ENCODE measurements around the gene LTBP1. TPM values are rescaled to one million over a fixed set of nuclear protein-coding genes. Genes with fewer than 3 reads are reported as not detected.
A peak's percentile ranks its signal among the peaks of the same experiment; 100 is the strongest.

Gene LTBP1
- total RNA-seq, 1 donor from 2014 or later, result 29.7 TPM

- Histone ChIP-seq H3K27me3 (ENCODE audit: insufficient read depth, low read length) (no peaks in the 10 kb centered on the region), H3K79me2 (ENCODE audit: insufficient read depth, low read length) (no peaks in the 10 kb centered on the region), H3K9ac (ENCODE audit: low read length) (no peak overlapping the region), H3K36me3 (ENCODE audit: insufficient read depth, low read length) (peaks cover 1% of the 10 kb centered on the region), H3K27ac (ENCODE audit: low read depth, low read length) (no peak overlapping the region), H3K4me2 (ENCODE audit: low read length) (no peak overlapping the region), H2AFZ (ENCODE audit: low read depth, low read length) (no peak overlapping the region), H3K9me3 (ENCODE audit: insufficient read depth, low read depth, low read length) (no peaks in the 10 kb centered on the region), H3K4me1 (ENCODE audit: insufficient read depth, low read length) (no peaks in the 10 kb centered on the region), H3K4me3 (ENCODE audit: insufficient read depth, low read depth, low read length) (no peak overlapping the region), H4K20me1 (ENCODE audit: insufficient read depth, low read length) (no peaks in the 10 kb centered on the region)
- Mint-ChIP-seq H3K9me3 (ENCODE audit: unreplicated experiment) (peaks cover 3% of the 10 kb centered on the region), H3K27ac (ENCODE audit: unreplicated experiment) (no peak overlapping the region), H3K36me3 (ENCODE audit: low read depth, unreplicated experiment) (peaks cover 1% of the 10 kb centered on the region), H3K27me3 (ENCODE audit: low read depth, unreplicated experiment) (no peaks in the 10 kb centered on the region), H3K4me3 (ENCODE audit: unreplicated experiment) (no peak overlapping the region), H3K4me1 (ENCODE audit: low read depth, unreplicated experiment) (no peaks in the 10 kb centered on the region)
- DNase-seq (ENCODE audit: low read depth) (no peak), FAIRE-seq (no peak)
- TF ChIP-seq CTCF (IDR thresholded peaks at IDR 0.05; ENCODE audit: insufficient read depth, low read depth, low read length), result no peak
- no peak for TF ChIP-seq EZH2 (IDR thresholded peaks at IDR 0.05; ENCODE audit: insufficient read depth, low read length)
Observed at GRCh38 chr2:33196700-33197099, 249.9 kb downstream of the LTBP1 start.

GRCh38 chr2:33197198-33197938 is 250.6 kb downstream of the LTBP1 start:
- Histone ChIP-seq H3K4me1 (ENCODE audit: insufficient read depth, low read length) (no peaks in the 10 kb centered on the region), H3K27ac (ENCODE audit: low read depth, low read length) (no peak overlapping the region), H3K36me3 (ENCODE audit: insufficient read depth, low read length) (peaks cover 2% of the 10 kb centered on the region), H3K9ac (ENCODE audit: low read length) (no peak overlapping the region), H4K20me1 (ENCODE audit: insufficient read depth, low read length) (no peaks in the 10 kb centered on the region), H3K9me3 (ENCODE audit: insufficient read depth, low read depth, low read length) (no peaks in the 10 kb centered on the region), H3K79me2 (ENCODE audit: insufficient read depth, low read length) (no peaks in the 10 kb centered on the region), H3K4me2 (ENCODE audit: low read length) (no peak overlapping the region), H3K27me3 (ENCODE audit: insufficient read depth, low read length) (no peaks in the 10 kb centered on the region), H3K4me3 (ENCODE audit: insufficient read depth, low read depth, low read length) (no peak overlapping the region), H2AFZ (ENCODE audit: low read depth, low read length) (no peak overlapping the region)
- H3K27me3 Mint-ChIP-seq (ENCODE audit: low read depth, unreplicated experiment), result no peaks in the 10 kb centered on the region
- peaks cover 3% of the 10 kb centered on the region for H3K9me3 Mint-ChIP-seq (ENCODE audit: unreplicated experiment)
- peaks cover 1% of the 10 kb centered on the region for H3K36me3 Mint-ChIP-seq (ENCODE audit: low read depth, unreplicated experiment)
- no peak overlapping the region for H3K4me3 Mint-ChIP-seq (ENCODE audit: unreplicated experiment)
- FAIRE-seq, result no peak
- no peak for TF ChIP-seq EZH2 (IDR thresholded peaks at IDR 0.05; ENCODE audit: insufficient read depth, low read length)
- TF ChIP-seq CTCF (IDR thresholded peaks at IDR 0.05; ENCODE audit: insufficient read depth, low read depth, low read length), result no peak
- DNase-seq (ENCODE audit: low read depth), result peak; percentile 63
- H3K4me1 Mint-ChIP-seq (ENCODE audit: low read depth, unreplicated experiment), result no peaks in the 10 kb centered on the region
- H3K27ac Mint-ChIP-seq (ENCODE audit: unreplicated experiment), result no peak overlapping the region

Measured in astrocyte (in vitro differentiated cells and primary cell).